GM19035 (cell line): ENCODE measurements around the gene GPR137B.
"Not testable (repeated sequence)": the region's sequence is repeated elsewhere in the genome, so short reads cannot be mapped to it uniquely, and the experiment has no call there.

Experiments used
- ATAC-seq: cut with Tn5 transposase; IDR thresholded peaks from one replicate; pipeline ENCODE4 v1.9.1; 2021; ENCODE audit not compliant: unreplicated experiment

The GPR137B gene

DNA sequence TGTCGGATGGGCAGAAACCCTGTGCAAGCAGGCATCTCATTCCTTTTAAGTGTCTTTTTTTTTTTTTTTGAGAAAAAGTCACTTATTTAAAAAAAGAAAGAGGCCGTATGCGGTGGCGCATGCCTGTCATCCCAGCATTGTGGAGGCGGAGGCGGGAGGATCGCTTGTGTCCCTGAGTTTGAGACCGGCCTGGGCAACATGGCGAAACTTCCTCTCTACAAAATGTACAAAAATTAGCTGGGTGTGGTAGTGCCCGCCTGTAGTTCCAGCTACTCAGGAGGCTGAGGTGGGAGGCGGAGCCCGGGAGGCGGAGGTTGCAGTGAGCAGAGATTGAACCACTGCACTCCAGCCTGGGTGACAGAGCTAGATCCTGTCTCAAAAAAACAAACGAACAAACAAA is 1.7 kb downstream of the GPR137B start:
- ATAC-seq, result no peak

DNA sequence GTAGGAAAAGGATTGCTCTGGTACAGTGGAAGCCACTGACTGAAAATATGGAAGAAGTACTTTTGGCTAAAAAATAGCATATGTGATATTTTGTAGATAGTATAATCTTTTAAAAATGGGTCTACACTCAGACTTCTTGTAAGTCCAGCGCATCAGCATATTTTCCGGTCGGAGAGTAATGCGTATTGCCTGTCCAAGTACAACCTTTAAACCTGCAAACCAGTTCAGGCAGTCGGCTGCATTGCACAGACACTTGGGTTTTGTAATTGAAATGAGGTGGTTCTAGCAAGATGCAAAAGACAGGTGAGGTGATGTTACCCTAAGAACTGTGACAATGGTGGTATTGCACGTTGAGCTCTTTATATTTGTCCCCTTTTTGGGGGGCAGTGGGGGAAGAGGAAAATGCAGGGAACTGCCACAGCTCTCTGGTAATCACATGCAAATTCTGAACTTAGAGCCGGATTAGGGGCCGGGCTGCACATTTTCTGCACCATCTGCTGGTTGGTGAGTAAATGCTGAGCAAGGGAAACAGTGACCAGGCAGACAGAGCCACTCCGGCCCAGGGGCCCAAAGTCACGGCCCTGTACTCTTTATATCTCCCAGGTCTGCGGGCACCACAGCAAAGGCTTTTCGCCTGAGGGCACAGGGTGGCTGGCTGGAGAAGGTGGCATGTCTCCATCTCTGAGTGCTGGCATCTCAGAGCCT is 2.3 kb downstream of the GPR137B start:
- ATAC-seq, result peak; percentile 48

DNA sequence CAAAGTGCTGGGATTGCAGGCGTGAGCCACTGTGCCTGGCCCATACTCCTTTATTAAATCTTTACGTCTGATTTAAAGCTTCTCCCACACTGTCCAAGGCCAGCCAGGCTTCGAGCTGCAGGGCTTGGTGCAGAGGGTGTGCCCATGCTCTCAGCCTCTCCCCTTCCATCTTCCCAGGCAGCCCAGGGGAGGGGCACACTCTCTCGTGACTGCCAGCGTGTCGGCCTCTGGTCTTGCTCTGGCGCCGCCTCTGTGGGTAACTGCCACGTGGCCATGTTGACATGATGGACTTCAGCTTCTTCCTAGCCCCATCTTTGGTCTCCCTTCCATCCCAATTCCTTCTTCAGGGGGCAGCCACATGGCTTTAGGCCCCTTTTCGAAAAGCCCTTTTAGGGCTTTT is 4.7 kb downstream of the GPR137B start:
- no peak for ATAC-seq

DNA sequence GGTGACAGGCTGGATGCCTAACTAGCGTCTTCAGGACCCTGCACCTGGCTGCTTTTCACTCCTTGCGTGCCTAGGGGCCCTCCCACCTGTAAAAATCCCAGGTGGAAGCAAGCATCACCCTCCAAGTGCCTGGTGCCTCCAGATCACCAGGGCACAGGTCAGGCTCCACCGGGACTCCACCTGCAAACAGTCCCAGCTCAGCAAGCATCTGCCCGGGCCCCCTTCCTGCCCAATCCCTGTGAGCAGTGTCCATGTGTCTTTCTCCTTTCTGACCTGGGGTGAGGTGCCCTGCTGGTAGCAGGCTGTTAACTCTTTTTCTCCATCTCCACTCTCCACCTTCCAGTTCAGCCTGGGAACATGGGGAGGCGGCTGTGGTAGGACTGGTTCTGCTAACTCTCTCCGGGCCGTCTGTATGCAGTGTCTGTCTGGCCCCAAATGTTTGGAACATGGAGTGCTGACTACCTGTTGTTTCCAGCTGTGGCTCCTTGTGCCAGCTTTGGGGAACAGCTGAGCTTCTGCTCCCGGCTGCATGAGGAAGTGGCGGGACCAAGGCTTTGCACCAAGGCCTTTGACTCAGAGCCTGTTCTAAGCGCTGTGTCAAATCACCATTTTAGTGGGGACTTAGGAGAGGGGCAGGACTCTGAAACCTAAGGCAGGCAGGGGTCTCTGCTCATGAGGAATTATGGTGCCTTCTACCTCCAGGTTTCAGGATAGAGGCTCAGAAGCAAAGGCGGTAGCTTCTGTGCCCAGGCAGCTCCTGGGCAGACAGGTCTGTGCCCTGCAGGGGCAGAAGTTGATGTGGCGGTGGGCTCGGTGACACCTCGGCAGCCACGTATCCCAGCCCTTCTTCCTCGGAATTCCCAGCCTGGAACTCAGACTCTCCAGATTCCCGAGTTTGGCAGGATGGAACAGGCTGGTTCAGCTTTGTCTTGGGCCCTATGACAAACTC is 5.5 kb downstream of the GPR137B start:
- no peak for ATAC-seq

DNA sequence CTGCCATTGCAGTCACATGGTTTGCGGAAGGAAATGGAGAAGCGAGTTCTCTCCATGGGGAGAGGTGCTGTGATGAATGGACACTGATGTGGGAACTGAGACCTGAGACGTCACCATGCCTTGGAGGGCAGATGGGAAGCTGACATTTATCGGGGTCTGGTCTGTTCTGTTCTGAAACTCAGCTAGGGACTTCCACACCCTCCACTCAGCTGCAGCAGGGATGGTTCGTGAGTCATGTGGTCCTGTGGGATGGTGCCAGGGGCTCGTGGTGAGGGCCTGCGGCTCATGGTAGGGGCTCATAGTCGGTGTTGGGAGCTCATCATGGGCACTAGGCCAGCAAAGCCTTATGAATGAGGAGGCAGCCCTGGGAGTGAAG is 6.1 kb downstream of the GPR137B start:
- ATAC-seq, result no peak

- ATAC-seq, result no peak
Measured at GRCh38 chr1:236149003-236149595, 6.8 kb downstream of the GPR137B start.

GRCh38 chr1:236149696-236150228 is 7.4 kb downstream of the GPR137B start:
- ATAC-seq, result no peak

GRCh38 chr1:236150311-236150955 is 8.1 kb downstream of the GPR137B start:
- no peak for ATAC-seq

DNA sequence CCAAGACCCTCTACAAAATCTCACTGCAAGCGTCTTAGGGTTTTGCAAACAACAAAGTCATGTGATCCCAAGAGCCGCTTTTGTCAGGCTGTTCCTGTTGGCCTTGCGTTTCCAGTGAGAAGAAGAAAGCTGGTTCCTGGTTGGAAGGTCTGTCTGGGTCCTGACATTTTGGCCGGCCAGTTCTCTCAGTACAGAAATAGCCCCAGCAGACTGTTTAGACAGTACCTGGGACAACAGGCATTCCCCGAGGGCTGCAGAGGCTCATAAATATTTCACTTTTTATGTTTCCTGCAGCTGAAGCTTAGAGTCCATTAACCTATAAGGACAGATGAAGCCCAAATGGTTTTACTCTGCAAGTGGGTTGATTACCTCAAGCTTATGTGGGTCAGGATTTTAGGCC is 8.6 kb downstream of the GPR137B start:
- ATAC-seq, result no peak

- ATAC-seq, result no peak
Measured at GRCh38 chr1:236151739-236152424, 9.5 kb downstream of the GPR137B start.

GRCh38 chr1:236154126-236154525 is 11.8 kb downstream of the GPR137B start:
- ATAC-seq, result no peak

GRCh38 chr1:236154671-236155398 is 12.5 kb downstream of the GPR137B start:
- ATAC-seq, result no peak

DNA sequence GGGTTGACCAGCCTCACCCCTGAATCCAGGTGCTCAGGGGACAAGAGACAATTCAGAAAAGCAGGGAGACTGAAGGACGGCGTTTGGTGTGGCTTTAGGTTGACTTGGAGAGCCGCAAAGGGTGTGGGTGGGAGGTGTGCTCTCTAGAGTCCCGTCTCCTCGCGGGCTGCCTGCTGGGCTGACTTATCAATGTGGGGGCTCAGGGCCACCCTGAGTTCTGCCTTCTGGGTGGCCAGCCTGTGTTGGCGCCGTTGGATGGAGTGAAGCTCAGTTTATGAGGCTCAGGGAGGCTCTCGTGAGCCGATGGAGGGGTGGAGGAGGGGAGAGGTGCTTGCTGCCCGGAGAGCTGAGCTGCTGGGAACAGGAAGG is 13.0 kb downstream of the GPR137B start:
- ATAC-seq, result no peak

- ATAC-seq, result no peak
Measured at GRCh38 chr1:236155841-236156503, 13.6 kb downstream of the GPR137B start.

DNA sequence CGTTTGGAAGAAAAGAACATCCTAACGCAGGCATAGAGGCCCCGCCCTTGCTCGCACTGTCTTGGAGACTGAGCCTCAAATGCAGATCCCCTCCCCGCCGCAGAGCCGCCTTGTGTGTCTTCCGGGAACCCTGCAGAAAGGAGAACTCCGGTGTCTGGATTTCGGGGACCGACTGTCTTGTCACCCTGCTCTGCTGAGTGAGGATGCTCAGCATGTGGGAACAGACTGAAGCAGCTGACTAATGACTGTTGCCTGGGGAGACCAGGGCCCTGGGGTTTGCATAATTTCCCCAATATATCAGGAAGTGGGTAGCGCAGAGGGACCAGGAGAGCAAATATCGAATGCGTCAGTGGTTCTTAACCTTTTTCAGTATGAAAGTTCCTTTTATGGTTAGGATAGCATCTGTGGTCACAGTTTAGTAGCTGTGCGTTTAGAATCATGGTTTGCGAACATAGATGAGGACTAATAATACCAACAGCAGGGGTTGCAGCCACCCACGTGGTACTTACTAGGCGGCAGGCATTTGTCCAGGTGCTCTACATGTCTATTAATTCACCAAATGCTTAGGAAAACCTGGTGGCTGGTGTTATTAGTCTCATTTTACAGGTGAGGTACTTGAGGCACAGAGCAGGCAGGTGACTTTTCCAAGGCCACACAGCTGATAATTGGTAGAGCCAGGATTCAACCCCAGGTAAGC is 14.3 kb downstream of the GPR137B start:
- ATAC-seq, result peak; percentile 80

DNA sequence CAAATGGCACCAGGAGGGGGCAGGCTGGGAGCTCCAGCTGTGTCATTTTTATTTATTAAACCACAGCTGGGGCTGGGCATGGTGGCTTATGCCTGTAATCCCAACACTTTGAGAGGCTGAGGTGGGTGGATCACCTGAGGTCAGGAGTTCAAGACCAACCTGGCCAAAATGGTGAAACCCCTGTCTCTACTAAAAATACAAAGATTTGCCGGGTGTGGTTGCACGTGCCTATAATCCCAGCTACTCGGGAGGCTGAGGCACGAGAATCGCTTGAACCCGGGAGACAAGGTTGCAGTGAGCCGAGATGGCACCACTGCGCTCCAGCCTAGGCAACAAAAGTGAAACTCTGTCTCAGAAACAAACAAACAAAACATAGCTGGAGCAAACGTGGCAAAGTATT is 15.7 kb downstream of the GPR137B start:
- not testable (repeated sequence) for ATAC-seq

DNA sequence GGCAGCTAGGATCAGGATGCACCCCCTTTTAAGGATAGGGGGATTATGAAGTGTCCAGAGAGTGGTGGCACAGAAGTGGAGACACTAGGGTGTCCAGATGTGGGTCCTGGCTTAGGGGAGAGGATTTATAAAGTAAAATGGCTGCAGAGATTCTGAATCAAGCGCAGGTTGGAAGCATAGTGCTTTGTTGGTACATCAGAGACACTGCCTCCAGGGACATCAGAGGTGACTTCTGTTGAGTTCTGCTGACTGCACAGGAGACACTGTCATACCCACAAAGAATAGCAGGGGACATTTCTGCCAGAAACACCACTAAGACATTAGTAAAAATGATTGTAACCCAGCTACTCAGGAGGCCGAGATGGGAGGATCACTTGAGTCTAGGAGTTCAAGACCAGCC is 16.4 kb downstream of the GPR137B start:
- ATAC-seq, result no peak

GRCh38 chr1:236159704-236160539 is 17.6 kb downstream of the GPR137B start:
- ATAC-seq, result peak; percentile 47
